WERI-Rb-1 (cell line): Measurements from ENCODE around the gene ACR.

Experiments
- DNase-seq: peaks from one replicate; pipeline ENCODE4 v3.0.0-alpha.2; 2020
- H3K27ac ChIP-seq: fragments of 250-450 bp; sonication (Bioruptor Pico); 2 replicates; pipeline ENCODE4 v1.5.1; 2020; ENCODE audit warnings: mild to moderate bottlenecking, moderate library complexity
- H3K27me3 ChIP-seq: fragments of 250-450 bp; sonication (Bioruptor Pico); 2 replicates; pipeline ENCODE4 v1.5.1; 2021; ENCODE audit warnings: mild to moderate bottlenecking, low read depth, moderate library complexity; ENCODE audit not compliant: insufficient read depth, severe bottlenecking
- H3K36me3 ChIP-seq: fragments of 250-450 bp; sonication (Bioruptor Pico); 2 replicates; pipeline ENCODE4 v1.5.1; 2020; ENCODE audit warnings: mild to moderate bottlenecking, moderate library complexity
- H3K4me3 ChIP-seq: 2 replicates; pipeline ENCODE4 v1.5.1; 2011; ENCODE audit warnings: low read depth, mild to moderate bottlenecking, control low read depth, low read length
- H3K9me3 ChIP-seq: fragments of 250-450 bp; sonication (Bioruptor Pico); 2 replicates; pipeline ENCODE4 v1.5.1; 2021; ENCODE audit warnings: mild to moderate bottlenecking, moderate library complexity; ENCODE audit not compliant: severe bottlenecking
- TF ChIP-seq, protein P1 (sequence below): IDR thresholded peaks from 2 replicates; pipeline ENCODE4 v1.5.1; 2011; ENCODE audit warnings: low read depth, mild to moderate bottlenecking, control low read depth, inconsistent platforms, low read length

ACR gene

DNA sequence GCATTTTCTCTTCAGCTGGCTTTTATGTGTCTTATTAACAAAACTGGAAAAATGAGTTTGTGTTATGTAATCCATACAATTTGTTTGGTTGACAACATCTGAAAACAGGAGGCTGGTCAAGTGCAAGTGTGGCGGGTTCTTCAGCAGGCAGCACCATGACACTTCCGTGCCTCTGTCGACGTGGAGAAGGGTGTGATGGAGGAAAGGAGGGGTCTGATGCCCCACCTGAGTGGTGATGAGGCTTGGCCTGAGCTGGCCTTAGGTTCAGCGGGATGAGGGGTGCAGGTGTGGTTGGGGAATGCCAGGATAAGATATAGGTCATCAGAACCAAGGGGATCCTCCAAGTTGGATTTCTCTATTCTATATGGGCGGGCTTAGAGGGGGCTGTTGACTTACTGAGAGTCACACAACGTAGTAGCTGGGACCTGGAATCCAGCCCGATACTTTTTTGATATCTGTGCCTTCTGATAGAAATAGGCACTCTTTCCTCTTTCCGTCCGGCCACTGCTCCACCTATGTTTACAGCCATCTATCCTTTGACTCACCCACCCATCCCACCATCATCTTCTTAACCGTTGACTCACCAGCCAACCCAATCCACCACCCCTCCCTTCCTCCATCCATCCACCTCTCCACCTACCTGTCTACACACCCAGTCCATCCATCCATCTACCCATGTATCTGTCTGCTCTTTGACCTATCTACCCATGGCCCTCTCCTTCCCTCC, 36.4 kb upstream of the ACR start:
- Histone ChIP-seq H3K27me3 (no peaks in the 10 kb centered on the region), H3K9me3 (no peaks in the 10 kb centered on the region), H3K36me3 (peaks cover 7% of the 10 kb centered on the region; the same call in 1 of the 2 replicates), H3K4me3 (no peak overlapping the region), H3K27ac (no peak overlapping the region)
- TF ChIP-seq, protein P1, sequence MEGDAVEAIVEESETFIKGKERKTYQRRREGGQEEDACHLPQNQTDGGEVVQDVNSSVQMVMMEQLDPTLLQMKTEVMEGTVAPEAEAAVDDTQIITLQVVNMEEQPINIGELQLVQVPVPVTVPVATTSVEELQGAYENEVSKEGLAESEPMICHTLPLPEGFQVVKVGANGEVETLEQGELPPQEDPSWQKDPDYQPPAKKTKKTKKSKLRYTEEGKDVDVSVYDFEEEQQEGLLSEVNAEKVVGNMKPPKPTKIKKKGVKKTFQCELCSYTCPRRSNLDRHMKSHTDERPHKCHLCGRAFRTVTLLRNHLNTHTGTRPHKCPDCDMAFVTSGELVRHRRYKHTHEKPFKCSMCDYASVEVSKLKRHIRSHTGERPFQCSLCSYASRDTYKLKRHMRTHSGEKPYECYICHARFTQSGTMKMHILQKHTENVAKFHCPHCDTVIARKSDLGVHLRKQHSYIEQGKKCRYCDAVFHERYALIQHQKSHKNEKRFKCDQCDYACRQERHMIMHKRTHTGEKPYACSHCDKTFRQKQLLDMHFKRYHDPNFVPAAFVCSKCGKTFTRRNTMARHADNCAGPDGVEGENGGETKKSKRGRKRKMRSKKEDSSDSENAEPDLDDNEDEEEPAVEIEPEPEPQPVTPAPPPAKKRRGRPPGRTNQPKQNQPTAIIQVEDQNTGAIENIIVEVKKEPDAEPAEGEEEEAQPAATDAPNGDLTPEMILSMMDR: no peak
- DNase-seq: no peak

DNA sequence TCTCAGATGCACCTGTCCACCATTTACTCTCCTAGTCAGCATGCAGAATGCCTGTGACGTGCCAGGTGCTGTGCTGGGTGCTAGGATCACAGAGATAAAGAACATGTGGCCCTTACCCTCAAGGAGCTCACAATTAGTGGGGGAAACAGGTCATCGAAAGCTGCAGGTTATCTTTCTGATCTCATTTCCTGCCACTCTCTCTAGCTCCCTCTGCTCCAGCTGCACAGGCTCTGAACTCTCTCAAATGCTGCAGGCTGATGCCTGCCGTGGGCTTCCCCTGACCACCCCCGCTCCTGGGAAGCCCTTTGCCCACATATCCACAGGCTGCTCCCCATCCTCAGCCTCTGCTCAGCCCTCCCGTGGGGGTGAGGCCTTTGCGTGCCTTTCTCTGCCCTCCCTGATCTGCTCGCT, 35.7 kb upstream of the ACR start:
- DNase-seq: no peak
- TF ChIP-seq, protein P1: no peak
- no peaks in the 10 kb centered on the region for H3K9me3 ChIP-seq

DNA sequence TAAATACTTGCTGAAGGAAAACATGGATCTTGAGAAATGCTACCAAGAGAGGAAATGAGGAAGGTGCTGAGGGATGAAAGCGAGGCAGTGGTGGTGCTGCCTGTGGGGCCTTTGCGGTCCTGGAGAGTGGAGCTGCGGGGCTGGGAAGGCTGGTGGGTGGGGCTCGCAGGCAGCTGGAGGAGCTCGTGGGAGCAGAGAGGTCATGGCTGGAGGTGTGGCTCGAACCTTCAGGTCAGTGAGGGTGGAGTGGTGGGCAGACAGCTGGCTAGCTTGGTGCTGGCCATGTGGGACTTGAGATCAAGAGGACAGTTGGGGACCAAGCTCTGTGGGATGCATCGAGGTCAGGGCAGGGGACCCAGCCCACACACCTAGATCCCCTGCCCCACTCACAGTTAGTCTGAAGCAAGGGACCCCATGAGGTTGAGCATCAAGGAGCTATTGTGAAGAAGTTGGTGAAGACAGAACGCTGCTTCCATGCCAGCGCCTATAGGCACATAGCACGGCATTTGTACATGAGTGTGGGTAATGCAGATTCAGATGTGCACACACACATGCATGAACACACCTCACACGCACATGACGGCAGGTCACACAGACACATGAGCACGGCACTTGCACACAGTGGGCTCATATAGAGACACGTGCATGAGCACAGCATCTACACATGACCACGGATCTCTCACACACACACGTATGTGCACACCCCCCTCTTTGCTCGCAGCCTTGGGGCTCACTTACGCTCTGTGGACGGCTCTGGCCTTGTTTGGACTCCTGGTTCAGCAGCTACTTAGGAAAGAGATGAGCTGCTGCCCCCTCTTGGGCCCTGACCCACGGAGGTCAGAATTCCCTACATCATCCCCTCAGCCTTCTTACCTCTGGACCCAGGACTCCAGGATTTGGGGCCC, 34.9 kb upstream of the ACR start:
- H3K36me3 ChIP-seq: peaks cover 8% of the 10 kb centered on the region; the same call in 1 of the 2 replicates
- no peaks in the 10 kb centered on the region for H3K27me3 ChIP-seq
- DNase-seq: no peak
- H3K9me3 ChIP-seq: no peaks in the 10 kb centered on the region
- H3K4me3 ChIP-seq: no peak overlapping the region
- TF ChIP-seq, protein P1: no peak
- no peak overlapping the region for H3K27ac ChIP-seq

More for the DNA sequence above, 35.7 kb upstream of the ACR start:
- H3K36me3 ChIP-seq: peaks cover 8% of the 10 kb centered on the region; the same call in 1 of the 2 replicates
- no peak overlapping the region for H3K4me3 ChIP-seq
- H3K27me3 ChIP-seq: no peaks in the 10 kb centered on the region
- H3K27ac ChIP-seq: no peak overlapping the region

DNA sequence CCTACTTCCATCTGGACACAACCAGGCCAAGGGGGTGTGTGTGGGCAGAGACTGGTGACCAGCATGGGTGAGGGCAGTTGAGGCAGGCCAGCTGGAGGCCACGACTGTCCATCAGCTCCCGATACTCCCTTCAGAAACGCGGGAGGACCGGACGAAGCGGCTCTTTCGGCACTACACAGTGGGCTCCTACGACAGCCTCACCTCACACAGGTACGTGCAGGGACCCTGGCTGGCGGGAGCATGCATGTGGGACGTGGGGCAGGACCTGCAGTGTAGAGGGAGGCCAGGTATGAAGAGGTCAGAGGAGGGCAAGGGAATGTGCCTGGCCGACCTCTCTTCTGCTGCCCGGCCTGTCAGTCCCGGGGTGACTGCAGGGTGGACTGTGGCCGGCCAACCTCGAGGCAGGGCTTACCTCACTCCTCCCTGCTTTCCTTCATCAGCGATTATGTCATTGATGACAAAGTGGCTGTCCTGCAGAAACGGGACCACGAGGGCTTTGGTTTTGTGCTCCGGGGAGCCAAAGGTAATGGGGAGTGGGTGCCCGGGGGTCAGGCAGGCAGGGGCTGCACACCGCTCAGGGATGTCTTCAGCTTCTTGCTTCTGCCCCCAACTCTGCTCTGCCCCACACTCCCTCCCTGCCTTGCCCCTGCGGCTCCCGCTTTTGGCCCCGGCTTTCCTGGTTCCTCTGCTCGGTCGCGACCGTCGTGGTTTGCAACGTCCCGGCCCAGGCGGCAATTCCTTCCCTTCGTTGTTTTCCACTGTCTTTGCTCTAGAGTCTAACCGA, 34.1 kb upstream of the ACR start:
- H3K27ac ChIP-seq: no peak overlapping the region
- no peak for DNase-seq
- no peaks in the 10 kb centered on the region for H3K9me3 ChIP-seq
- H3K4me3 ChIP-seq: no peak overlapping the region
- no peaks in the 10 kb centered on the region for H3K27me3 ChIP-seq
- peaks cover 8% of the 10 kb centered on the region; the same call in 1 of the 2 replicates for H3K36me3 ChIP-seq
- TF ChIP-seq, protein P1: no peak

DNA sequence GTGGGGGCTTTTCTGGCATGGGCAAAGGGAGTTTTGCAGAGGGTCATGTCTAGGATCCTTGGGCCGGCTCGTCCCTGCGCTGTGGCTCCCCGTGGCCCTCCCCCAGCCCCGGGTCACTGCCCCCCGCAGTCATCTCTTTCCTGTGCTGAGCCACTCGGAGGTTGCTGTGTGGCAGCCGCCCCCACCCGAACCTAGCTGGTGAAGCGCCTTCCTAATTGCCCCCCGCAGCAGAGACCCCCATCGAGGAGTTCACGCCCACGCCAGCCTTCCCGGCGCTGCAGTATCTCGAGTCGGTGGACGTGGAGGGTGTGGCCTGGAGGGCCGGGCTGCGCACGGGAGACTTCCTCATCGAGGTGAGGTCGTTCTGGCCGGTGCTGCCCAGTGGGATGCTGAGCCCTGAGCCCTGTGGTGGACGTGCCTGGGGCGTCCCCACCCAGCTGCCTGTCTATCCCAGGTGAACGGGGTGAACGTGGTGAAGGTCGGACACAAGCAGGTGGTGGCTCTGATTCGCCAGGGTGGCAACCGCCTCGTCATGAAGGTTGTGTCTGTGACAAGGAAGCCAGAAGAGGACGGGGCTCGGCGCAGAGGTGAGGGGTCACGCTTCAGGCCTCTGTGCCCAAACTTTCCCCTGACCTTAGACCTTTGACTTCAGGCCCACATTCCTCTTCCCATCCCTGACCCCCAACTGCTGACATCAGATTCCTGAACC, 33.3 kb upstream of the ACR start:
- TF ChIP-seq, protein P1: no peak
- no peak overlapping the region for H3K27ac ChIP-seq
- H3K4me3 ChIP-seq: no peak overlapping the region
- H3K27me3 ChIP-seq: no peaks in the 10 kb centered on the region
- H3K9me3 ChIP-seq: no peaks in the 10 kb centered on the region
- DNase-seq: no peak
- peaks cover 8% of the 10 kb centered on the region; the same call in 1 of the 2 replicates for H3K36me3 ChIP-seq
